ENCODE results near the gene EVPLL. TPM values are rescaled to one million over a fixed set of nuclear protein-coding genes. Genes with fewer than 3 reads are reported as not detected.
"Not testable (repeated sequence)": the region's sequence is repeated elsewhere in the genome, so short reads cannot be mapped to it uniquely, and the experiment has no call there.

The EVPLL gene
- total and polyA plus RNA-seq, 10 donors = not detected

GRCh38 chr17:18403604-18404003 lies 26.0 kb downstream of the EVPLL start:
- WGBS, 5 donors = 54 to 60% methylated on average over 1 to 2 of the region's 5 CpGs; no CpG with 5 or more reads in 3 of the 5 donors
- H3K27ac ChIP-seq; H3K27me3 ChIP-seq (replicated peaks in 1 of 7); H3K9me3 ChIP-seq; H3K36me3 ChIP-seq; H3K4me3 ChIP-seq; intact Hi-C loops (cut with DNase I; ENCODE audit: low total_unique reads); DNase-seq; H3K4me1 ChIP-seq: not testable (repeated sequence)

GRCh38 chr17:18408906-18409305 lies 31.3 kb downstream of the EVPLL start:
- H3K36me3 ChIP-seq; H3K4me3 ChIP-seq; DNase-seq; H3K9me3 ChIP-seq; H3K27me3 ChIP-seq (replicated peaks in 1 of 7); intact Hi-C loops (cut with DNase I; ENCODE audit: low total_unique reads); H3K27ac ChIP-seq: not testable (repeated sequence)
- H3K4me1 ChIP-seq = peaks cover 0 to 25% (median 4%) of the 10 kb centered on the region in 6 donors
- WGBS, 5 donors = 39 to 55% (median 50%) methylated on average over 3 of the region's 3 CpGs

- H3K36me3 ChIP-seq; H3K9me3 ChIP-seq; DNase-seq; intact Hi-C loops (cut with DNase I; ENCODE audit: low total_unique reads); H3K27me3 ChIP-seq (replicated peaks in 1 of 7); H3K4me3 ChIP-seq; H3K27ac ChIP-seq: not testable (repeated sequence)
- 46 to 67% (median 53%) methylated on average over 6 of the region's 6 CpGs for WGBS, 5 donors
- peaks cover 0 to 25% (median 4%) of the 10 kb centered on the region in 6 donors for H3K4me1 ChIP-seq
Observed at GRCh38 chr17:18409321-18409720, 31.7 kb downstream of the EVPLL start.

GRCh38 chr17:18410736-18411135 lies 33.2 kb downstream of the EVPLL start:
- not testable (repeated sequence) for DNase-seq, H3K27ac ChIP-seq

GRCh38 chr17:18411377-18411864 lies 33.8 kb downstream of the EVPLL start:
- H3K9me3 ChIP-seq; intact Hi-C loops (cut with DNase I; ENCODE audit: low total_unique reads); H3K27me3 ChIP-seq (replicated peaks in 1 of 7); DNase-seq; H3K36me3 ChIP-seq: not testable (repeated sequence)
- Histone ChIP-seq H3K4me1 (peaks cover 0 to 25% (median 4%) of the 10 kb centered on the region in 6 donors), H3K27ac (peak overlapping the region in 4 of 8 donors; percentile 43 to 75 (median 72)), H3K4me3 (peak overlapping the region in 7 of 8 donors; percentile 19 to 70 (median 46))
- 0 to 2% (median 1%) methylated on average over 19 to 25 of the region's 25 CpGs for WGBS, 5 donors

More at GRCh38 chr17:18410736-18411135, 33.2 kb downstream of the EVPLL start:
- intact Hi-C loops (cut with DNase I; ENCODE audit: low total_unique reads); H3K9me3 ChIP-seq; H3K27me3 ChIP-seq (replicated peaks in 1 of 7); H3K36me3 ChIP-seq: not testable (repeated sequence)
- H3K4me3 ChIP-seq = peak overlapping the region in 3 of 8 donors; percentile 52 to 70 (median 55)
- peaks cover 0 to 25% (median 4%) of the 10 kb centered on the region in 6 donors for H3K4me1 ChIP-seq
- 20 to 47% (median 36%) methylated on average over 8 to 11 of the region's 11 CpGs for WGBS, 5 donors

- not testable (repeated sequence) for H3K27me3 ChIP-seq (replicated peaks in 1 of 7)
- WGBS, 5 donors = no CpG with 5 or more reads among the region's 32 CpGs
- H3K27ac ChIP-seq = peak overlapping the region in 2 of 8 donors; percentile 75
Observed at GRCh38 chr17:18412001-18412538, 34.5 kb downstream of the EVPLL start.

GRCh38 chr17:18421521-18421920 lies 43.9 kb downstream of the EVPLL start:
- H3K36me3 ChIP-seq; H3K27ac ChIP-seq; DNase-seq; H3K4me1 ChIP-seq; intact Hi-C loops (cut with DNase I; ENCODE audit: low total_unique reads); H3K4me3 ChIP-seq; H3K9me3 ChIP-seq; H3K27me3 ChIP-seq (replicated peaks in 1 of 7): not testable (repeated sequence)
- WGBS, 5 donors = 72 to 80% (median 77%) methylated on average over 6 to 8 of the region's 11 CpGs

More at GRCh38 chr17:18412001-18412538, 34.5 kb downstream of the EVPLL start:
- H3K36me3 ChIP-seq; intact Hi-C loops (cut with DNase I; ENCODE audit: low total_unique reads); DNase-seq; H3K9me3 ChIP-seq: not testable (repeated sequence)
- Histone ChIP-seq H3K4me3 (peak overlapping the region in 4 of 8 donors; percentile 46 to 70 (median 54)), H3K4me1 (peaks cover 0 to 25% (median 4%) of the 10 kb centered on the region in 6 donors)

- intact Hi-C loops (cut with DNase I; ENCODE audit: low total_unique reads); H3K4me1 ChIP-seq; H3K27ac ChIP-seq; DNase-seq; H3K4me3 ChIP-seq; H3K36me3 ChIP-seq; H3K9me3 ChIP-seq; H3K27me3 ChIP-seq (replicated peaks in 1 of 7): not testable (repeated sequence)
- 75 to 96% (median 83%) methylated on average over 3 to 5 of the region's 6 CpGs for WGBS, 5 donors
Observed at GRCh38 chr17:18422464-18422863, 44.9 kb downstream of the EVPLL start.

- WGBS, 5 donors = 89 to 100% (median 92%) methylated on average over 1 to 2 of the region's 7 CpGs; no CpG with 5 or more reads in 1 of the 5 donors
- H3K27ac ChIP-seq; DNase-seq; H3K27me3 ChIP-seq (replicated peaks in 1 of 7); H3K36me3 ChIP-seq; intact Hi-C loops (cut with DNase I; ENCODE audit: low total_unique reads); H3K4me1 ChIP-seq; H3K9me3 ChIP-seq; H3K4me3 ChIP-seq: not testable (repeated sequence)
Observed at GRCh38 chr17:18423015-18423414, 45.4 kb downstream of the EVPLL start.

GRCh38 chr17:18425593-18425992 lies 48.0 kb downstream of the EVPLL start:
- H3K36me3 ChIP-seq; intact Hi-C loops (cut with DNase I; ENCODE audit: low total_unique reads); H3K4me1 ChIP-seq; H3K27ac ChIP-seq; H3K9me3 ChIP-seq; H3K4me3 ChIP-seq; H3K27me3 ChIP-seq (replicated peaks in 1 of 7): not testable (repeated sequence)
- 79 to 90% (median 83%) methylated on average over 4 of the region's 6 CpGs; no CpG with 5 or more reads in 2 of the 5 donors for WGBS, 5 donors
- peak; percentile 22 for DNase-seq

GRCh38 chr17:18426639-18427038 lies 49.1 kb downstream of the EVPLL start:
- intact Hi-C loops (cut with DNase I; ENCODE audit: low total_unique reads); H3K4me3 ChIP-seq; H3K27me3 ChIP-seq (replicated peaks in 1 of 7); H3K9me3 ChIP-seq; H3K36me3 ChIP-seq; H3K27ac ChIP-seq; DNase-seq; H3K4me1 ChIP-seq: not testable (repeated sequence)
- no CpG with 5 or more reads among the region's 16 CpGs for WGBS, 5 donors

Data from spleen (tissue), 11 donors.